Fibroblast of lung (primary cell): ENCODE results near the gene ANP32B. TPM values are rescaled to one million over a fixed set of nuclear protein-coding genes. Genes with fewer than 3 reads are reported as not detected.
A peak's percentile ranks its signal among the peaks of the same experiment; 100 is the strongest.

ENCODE experiments used
- DNase-seq, 2 donors: peaks; one replicate each; pipeline versions ENCODE4 v3.0.0 to v3.0.0-alpha.2; 2010; ENCODE audit warnings: low read depth in 2 of 2
- H2AFZ ChIP-seq: 2 replicates; pipeline ENCODE4 v1.5.1; 2012; ENCODE audit warnings: low read length, control low read depth, inconsistent platforms
- H3K27ac ChIP-seq: 2 replicates; pipeline ENCODE4 v1.5.1; 2011; ENCODE audit warnings: low read length, control low read depth; ENCODE audit not compliant: insufficient read depth
- H3K27me3 ChIP-seq: 2 replicates; pipeline ENCODE4 v1.5.1; 2011; ENCODE audit warnings: mild to moderate bottlenecking, low read length; ENCODE audit not compliant: control insufficient read depth, insufficient read depth
- H3K36me3 ChIP-seq: 2 replicates; pipeline ENCODE4 v1.5.1; 2011; ENCODE audit warnings: low read length; ENCODE audit not compliant: control insufficient read depth, insufficient read depth
- H3K4me1 ChIP-seq: 2 replicates; pipeline ENCODE4 v1.5.1; 2011; ENCODE audit warnings: low read length; ENCODE audit not compliant: control insufficient read depth, insufficient read depth; ENCODE audit errors: extremely low read depth
- H3K4me2 ChIP-seq: 2 replicates; pipeline ENCODE4 v1.5.1; 2011; ENCODE audit warnings: low read length, control low read depth; ENCODE audit not compliant: insufficient read depth; ENCODE audit errors: extremely low read depth
- H3K4me3 ChIP-seq, 4 experiments: fragments of 200-600 bp in 1 of 4; sonication (generic) in 1 of 4; replicated peaks in 1 of 4; 2 replicates each; pipeline ENCODE4 v1.5.1; 2011 to 2016; ENCODE audit warnings: low read length in 4 of 4, low read depth in 3 of 4, mild to moderate bottlenecking in 3 of 4, control low read depth in 2 of 4, inconsistent platforms in 1 of 4, mixed read lengths in 1 of 4; ENCODE audit not compliant: insufficient read depth in 1 of 4; ENCODE audit errors: control extremely low read depth in 1 of 4
- H3K79me2 ChIP-seq: 2 replicates; pipeline ENCODE4 v1.5.1; 2012; ENCODE audit warnings: mild to moderate bottlenecking, low read length, inconsistent platforms; ENCODE audit not compliant: control insufficient read depth, insufficient read depth
- H3K9ac ChIP-seq: 2 replicates; pipeline ENCODE4 v1.5.1; 2011; ENCODE audit warnings: mild to moderate bottlenecking, low read length, control low read depth; ENCODE audit not compliant: insufficient read depth
- H3K9me3 ChIP-seq: 2 replicates; pipeline ENCODE4 v1.5.1; 2012; ENCODE audit warnings: low read depth, low read length; ENCODE audit not compliant: control insufficient read depth, insufficient read depth
- H4K20me1 ChIP-seq: 2 replicates; pipeline ENCODE4 v1.5.1; 2011; ENCODE audit warnings: low read length; ENCODE audit not compliant: control insufficient read depth, insufficient read depth; ENCODE audit errors: extremely low read depth
- EZH2 ChIP-seq: IDR thresholded peaks from 2 replicates; pipeline ENCODE4 v1.5.1; 2012; ENCODE audit warnings: low read length, control low read depth, mild to moderate bottlenecking; ENCODE audit errors: missing control alignments
- polyA plus RNA-seq, 2 donors: library from polyadenylated mRNA; depleted of rRNA in 1 of 2; stranded (reverse) in 1 of 2; unstranded in 1 of 2; fragments of >200 nt; gene quantifications; 2 replicates each; pipeline ENCODE4 v1.2.1, GENCODE V29; 2011 to 2012; ENCODE audit warnings: missing spikeins in 1 of 2
- total RNA-seq: library from RNA; depleted of rRNA; stranded (reverse); fragments of >200 nt; gene quantifications from 2 replicates; pipeline ENCODE4 v1.2.1, GENCODE V29; 2014
- TF ChIP-seq, protein P1 (sequence below), 2 donors: IDR thresholded peaks in 1 of 2; conservative IDR thresholded peaks in 1 of 2; 1 replicate in 1 of 2; 2 replicates in 1 of 2; pipeline ENCODE4 v1.5.1; 2011 to 2012; ENCODE audit warnings: low read length in 2 of 2, control low read depth in 1 of 2, inconsistent platforms in 1 of 2, low read depth in 1 of 2, mild to moderate bottlenecking in 1 of 2

ANP32B gene
- total and polyA plus RNA-seq, 2 donors (not counting 1 experiment from before 2014, with no cell fraction given), result 16.7 to 62.0 TPM

DNA sequence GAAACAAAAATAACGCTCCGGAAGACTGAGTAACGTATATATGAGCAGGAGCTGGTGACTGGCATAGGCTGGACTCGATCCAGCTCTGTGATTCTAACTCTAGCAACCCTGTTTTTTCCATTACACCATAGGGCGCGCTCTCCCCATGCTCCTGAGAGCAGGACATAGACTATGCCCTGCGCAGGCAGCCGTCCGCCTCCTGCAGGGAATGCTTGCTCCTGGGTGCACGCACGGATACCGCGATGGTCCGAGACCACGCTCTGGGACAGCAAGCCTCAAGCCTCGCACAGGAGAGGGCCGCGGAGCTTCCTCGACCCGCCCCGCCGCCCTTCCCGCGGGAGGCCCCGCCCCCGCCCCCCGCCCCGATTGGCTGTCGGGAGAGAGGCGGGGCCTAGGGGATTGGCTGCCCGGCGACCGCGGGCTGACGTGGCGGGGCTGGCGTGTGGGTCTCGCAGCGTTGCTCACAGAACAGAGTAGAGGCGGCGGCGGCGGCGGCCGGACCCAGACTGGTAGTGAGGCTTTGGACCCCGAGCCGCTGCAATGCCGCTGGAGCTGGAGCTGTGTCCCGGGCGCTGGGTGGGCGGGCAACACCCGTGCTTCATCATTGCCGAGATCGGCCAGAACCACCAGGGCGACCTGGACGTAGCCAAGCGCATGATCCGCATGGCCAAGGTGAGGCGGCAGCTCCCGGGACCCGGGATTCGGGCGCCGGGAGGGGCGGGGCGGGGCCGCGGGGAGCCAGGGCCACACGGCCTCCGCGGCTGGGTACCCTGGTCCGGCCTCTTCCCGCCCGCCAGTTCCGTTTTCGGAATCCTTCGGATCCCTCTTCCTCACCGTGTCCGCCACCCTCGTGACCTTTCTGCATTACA lies 73.4 kb downstream of the ANP32B start, which contains the start of gene NANS:
NANS (plus strand) TSS at position 464 of the 869 bp plus-strand sequence; CDS start at position 541, 77 bp downstream.
- Histone ChIP-seq H3K79me2 (peaks cover 28% of the 10 kb centered on the region), H3K4me3 (peak within 1 kb of the TSS; percentile 63 to 87 (median 78)), H3K9me3 (no peaks in the 10 kb centered on the region), H3K27ac (peak within 1 kb of the TSS; percentile 89), H3K36me3 (peaks cover 3% of the 10 kb centered on the region), H4K20me1 (no peaks in the 10 kb centered on the region), H2AFZ (peak within 1 kb of the TSS; percentile 77), H3K9ac (peak within 1 kb of the TSS; percentile 98), H3K4me1 (no peaks in the 10 kb centered on the region), H3K27me3 (no peaks in the 10 kb centered on the region), H3K4me2 (peak within 1 kb of the TSS; percentile 90)
- no peak for TF ChIP-seq EZH2
- TF ChIP-seq, protein P1, sequence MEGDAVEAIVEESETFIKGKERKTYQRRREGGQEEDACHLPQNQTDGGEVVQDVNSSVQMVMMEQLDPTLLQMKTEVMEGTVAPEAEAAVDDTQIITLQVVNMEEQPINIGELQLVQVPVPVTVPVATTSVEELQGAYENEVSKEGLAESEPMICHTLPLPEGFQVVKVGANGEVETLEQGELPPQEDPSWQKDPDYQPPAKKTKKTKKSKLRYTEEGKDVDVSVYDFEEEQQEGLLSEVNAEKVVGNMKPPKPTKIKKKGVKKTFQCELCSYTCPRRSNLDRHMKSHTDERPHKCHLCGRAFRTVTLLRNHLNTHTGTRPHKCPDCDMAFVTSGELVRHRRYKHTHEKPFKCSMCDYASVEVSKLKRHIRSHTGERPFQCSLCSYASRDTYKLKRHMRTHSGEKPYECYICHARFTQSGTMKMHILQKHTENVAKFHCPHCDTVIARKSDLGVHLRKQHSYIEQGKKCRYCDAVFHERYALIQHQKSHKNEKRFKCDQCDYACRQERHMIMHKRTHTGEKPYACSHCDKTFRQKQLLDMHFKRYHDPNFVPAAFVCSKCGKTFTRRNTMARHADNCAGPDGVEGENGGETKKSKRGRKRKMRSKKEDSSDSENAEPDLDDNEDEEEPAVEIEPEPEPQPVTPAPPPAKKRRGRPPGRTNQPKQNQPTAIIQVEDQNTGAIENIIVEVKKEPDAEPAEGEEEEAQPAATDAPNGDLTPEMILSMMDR (conservative IDR thresholded peaks at IDR 0.05 in 1 of 2, IDR thresholded peaks at IDR 0.05 in 1 of 2; ENCODE audit: low read depth in 1 of 2, low read length in 2 of 2), result peak in 1 of 2 donors; percentile 11
- peak; percentile 88 to 95 for DNase-seq

DNA sequence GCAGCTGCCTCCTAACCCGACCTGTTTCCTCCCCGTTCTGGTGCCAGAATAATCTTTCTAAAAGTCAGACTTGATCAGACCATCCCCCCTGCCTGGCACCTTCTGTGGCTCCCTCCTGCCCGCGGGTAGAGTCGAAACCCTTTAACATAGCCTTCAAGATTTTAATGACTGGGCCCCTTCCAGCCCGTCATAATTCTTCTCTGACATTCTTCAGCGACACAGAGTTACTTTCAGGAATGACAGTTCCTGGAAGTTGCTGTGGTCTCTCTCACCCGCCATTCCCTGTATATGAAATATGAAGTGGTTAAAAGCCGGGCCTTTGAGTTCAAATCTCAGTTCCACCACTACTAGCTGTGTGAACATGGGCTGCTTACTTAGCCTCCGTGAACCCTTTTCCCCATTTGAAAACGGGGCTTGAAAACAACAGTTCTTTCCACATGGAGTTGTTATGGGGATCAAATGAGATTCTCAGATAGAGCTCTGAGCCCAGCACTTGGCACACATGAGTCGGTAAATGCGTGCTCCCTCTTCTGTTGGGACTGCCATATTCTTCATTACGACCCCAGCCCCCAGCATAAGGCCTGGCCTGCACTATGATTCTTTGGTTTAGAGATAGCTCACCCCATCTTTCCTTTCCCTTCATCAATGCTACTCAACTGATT lies 74.1 kb downstream of the ANP32B start:
- H2AFZ ChIP-seq, result no peak overlapping the region
- peak overlapping the region; percentile 89 for H3K27ac ChIP-seq
- H3K79me2 ChIP-seq, result peaks cover 28% of the 10 kb centered on the region
- H3K9ac ChIP-seq, result peak overlapping the region; percentile 98
- H3K4me1 ChIP-seq, result no peaks in the 10 kb centered on the region
- H3K4me2 ChIP-seq, result peak overlapping the region; percentile 90
- H3K4me3 ChIP-seq, result peak overlapping the region; percentile 63 to 87 (median 78)
- H3K36me3 ChIP-seq, result peaks cover 6% of the 10 kb centered on the region
- TF ChIP-seq, protein P1 (conservative IDR thresholded peaks at IDR 0.05 in 1 of 2, IDR thresholded peaks at IDR 0.05 in 1 of 2; ENCODE audit: low read depth in 1 of 2, low read length in 2 of 2), result no peak
- no peak for TF ChIP-seq EZH2
- no peaks in the 10 kb centered on the region for H3K9me3 ChIP-seq
- no peaks in the 10 kb centered on the region for H4K20me1 ChIP-seq
- no peaks in the 10 kb centered on the region for H3K27me3 ChIP-seq
- peak; percentile 14 to 21 for DNase-seq

DNA sequence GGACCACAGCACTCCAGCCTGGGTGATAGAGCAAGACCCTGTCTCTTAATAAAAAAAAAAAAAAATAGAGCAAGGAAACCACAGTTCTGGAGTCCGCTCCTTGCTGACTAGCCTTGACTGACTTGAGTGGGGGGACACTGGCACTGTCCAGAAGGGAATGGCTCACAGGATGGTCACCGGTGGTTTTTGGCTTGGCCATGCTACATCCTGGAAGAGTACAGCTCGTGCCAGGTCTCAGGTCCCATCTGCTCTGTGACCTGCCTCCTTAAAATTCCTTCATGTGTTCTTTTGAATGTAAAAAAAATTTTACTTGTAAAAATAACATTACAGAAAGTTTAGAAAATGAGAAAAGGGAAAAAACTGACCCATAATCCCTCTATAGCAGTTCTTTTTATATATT lies 79.0 kb downstream of the ANP32B start:
- Histone ChIP-seq H3K4me1 (no peaks in the 10 kb centered on the region), H3K4me3 (no peak overlapping the region), H3K4me2 (no peak overlapping the region), H2AFZ (no peak overlapping the region), H4K20me1 (no peaks in the 10 kb centered on the region), H3K79me2 (peaks cover 26% of the 10 kb centered on the region), H3K36me3 (peaks cover 10% of the 10 kb centered on the region), H3K9ac (no peak overlapping the region), H3K27ac (no peak overlapping the region), H3K9me3 (no peaks in the 10 kb centered on the region), H3K27me3 (no peaks in the 10 kb centered on the region)
- no peak for DNase-seq
- TF ChIP-seq EZH2, result no peak
- TF ChIP-seq, protein P1 (conservative IDR thresholded peaks at IDR 0.05 in 1 of 2, IDR thresholded peaks at IDR 0.05 in 1 of 2; ENCODE audit: low read depth in 1 of 2, low read length in 2 of 2), result no peak
